Prostate gland (tissue), 2 donors: ENCODE measurements around the gene ERCC4.

Source experiments
- POLR2A ChIP-seq: fragments of 450-650 bp; IDR thresholded peaks from one replicate; pipeline ENCODE4 v1.6.1; 2016; ENCODE audit warnings: antibody characterized with exemption, mild to moderate bottlenecking
- POLR2AphosphoS5 ChIP-seq: sonication (generic); formaldehyde crosslinking; IDR thresholded peaks from one replicate; pipeline ENCODE4 v1.6.1; 2017; ENCODE audit warnings: antibody characterized with exemption
- TF ChIP-seq, protein P1 (sequence below), 4 experiments: fragments of 200-600 bp in 2 of 4; fragments of 450-650 bp in 2 of 4; sonication (generic) in 2 of 4; IDR thresholded peaks; 1 replicate in 3 of 4; 2 replicates in 1 of 4; pipeline ENCODE4 v1.5.1; 2016 to 2019; ENCODE audit warnings: antibody characterized with exemption in 4 of 4, mild to moderate bottlenecking in 2 of 4, moderate library complexity in 2 of 4

DNA sequence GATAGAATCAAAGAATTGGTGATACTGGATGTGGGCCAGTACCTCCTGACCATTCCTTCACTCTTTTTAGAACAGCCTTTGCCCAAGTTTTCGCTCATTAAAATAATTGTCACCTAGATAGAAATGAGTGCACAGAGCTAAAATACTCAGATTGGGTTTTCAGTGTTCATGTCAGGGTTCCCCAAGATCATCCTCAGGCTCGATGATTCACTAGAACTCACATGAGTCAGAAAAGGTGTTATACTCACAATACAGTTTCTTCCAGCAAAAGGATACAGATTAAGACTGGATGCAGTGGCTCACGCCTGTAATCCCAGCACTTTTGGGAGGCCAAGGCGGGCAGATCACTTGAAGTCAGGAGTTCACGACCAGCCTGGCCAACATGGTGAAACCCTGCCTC, 19.9 kb downstream of the ERCC4 start:
- TF ChIP-seq, protein P1, sequence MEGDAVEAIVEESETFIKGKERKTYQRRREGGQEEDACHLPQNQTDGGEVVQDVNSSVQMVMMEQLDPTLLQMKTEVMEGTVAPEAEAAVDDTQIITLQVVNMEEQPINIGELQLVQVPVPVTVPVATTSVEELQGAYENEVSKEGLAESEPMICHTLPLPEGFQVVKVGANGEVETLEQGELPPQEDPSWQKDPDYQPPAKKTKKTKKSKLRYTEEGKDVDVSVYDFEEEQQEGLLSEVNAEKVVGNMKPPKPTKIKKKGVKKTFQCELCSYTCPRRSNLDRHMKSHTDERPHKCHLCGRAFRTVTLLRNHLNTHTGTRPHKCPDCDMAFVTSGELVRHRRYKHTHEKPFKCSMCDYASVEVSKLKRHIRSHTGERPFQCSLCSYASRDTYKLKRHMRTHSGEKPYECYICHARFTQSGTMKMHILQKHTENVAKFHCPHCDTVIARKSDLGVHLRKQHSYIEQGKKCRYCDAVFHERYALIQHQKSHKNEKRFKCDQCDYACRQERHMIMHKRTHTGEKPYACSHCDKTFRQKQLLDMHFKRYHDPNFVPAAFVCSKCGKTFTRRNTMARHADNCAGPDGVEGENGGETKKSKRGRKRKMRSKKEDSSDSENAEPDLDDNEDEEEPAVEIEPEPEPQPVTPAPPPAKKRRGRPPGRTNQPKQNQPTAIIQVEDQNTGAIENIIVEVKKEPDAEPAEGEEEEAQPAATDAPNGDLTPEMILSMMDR (IDR thresholded peaks at IDR 0.05): no peak
- TF ChIP-seq POLR2AphosphoS5 (no peak), POLR2A (no peak)
